IPS-18a (cell line): Measurements from ENCODE around the gene PTPRC.

Experiments
- H3K27ac ChIP-seq: one replicate; pipeline ENCODE4 v1.5.1; 2013; ENCODE audit warnings: low read length
- H3K27me3 ChIP-seq: one replicate; pipeline ENCODE4 v1.6.1; 2013; ENCODE audit warnings: mild to moderate bottlenecking, low read length; ENCODE audit not compliant: control insufficient read depth, insufficient read depth
- H3K36me3 ChIP-seq: one replicate; pipeline ENCODE4 v1.6.1; 2013; ENCODE audit warnings: low read depth, low read length; ENCODE audit not compliant: control insufficient read depth
- H3K4me1 ChIP-seq: one replicate; pipeline ENCODE4 v1.6.1; 2013; ENCODE audit warnings: low read depth, low read length; ENCODE audit not compliant: control insufficient read depth
- H3K4me3 ChIP-seq: one replicate; pipeline ENCODE4 v1.5.1; 2013; ENCODE audit warnings: low read length
- H3K9ac ChIP-seq: one replicate; pipeline ENCODE4 v1.6.1; 2013; ENCODE audit warnings: mild to moderate bottlenecking, low read length, moderate library complexity
- H3K9me3 ChIP-seq: one replicate; pipeline ENCODE4 v1.6.1; 2013; ENCODE audit warnings: low read depth, low read length; ENCODE audit not compliant: control insufficient read depth

PTPRC gene

DNA sequence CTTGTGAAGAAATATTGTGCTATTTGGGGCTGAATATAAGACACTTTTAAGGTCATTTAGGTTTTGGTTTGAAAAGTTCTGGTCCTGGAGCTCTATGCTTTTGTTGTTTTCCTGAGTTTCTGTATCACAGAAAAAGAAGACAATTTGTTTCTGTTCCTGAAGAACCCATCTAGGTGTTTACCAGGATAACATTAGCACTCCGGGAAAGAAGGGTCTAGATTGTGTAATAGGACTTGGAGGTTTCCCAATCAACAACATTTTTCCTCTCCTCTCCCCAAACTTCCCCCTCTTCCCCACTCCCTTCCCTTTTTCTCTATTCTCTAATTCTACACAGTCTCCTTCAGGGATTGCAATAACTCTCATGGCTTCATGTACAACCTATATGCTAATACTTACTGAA is 78.7 kb downstream of the PTPRC start:
- no peak overlapping the region for H3K27ac ChIP-seq
- H3K4me3 ChIP-seq = no peak overlapping the region
- no peaks in the 10 kb centered on the region for H3K27me3 ChIP-seq
- H3K9ac ChIP-seq = no peak overlapping the region
- no peaks in the 10 kb centered on the region for H3K4me1 ChIP-seq
- no peaks in the 10 kb centered on the region for H3K9me3 ChIP-seq
- no peaks in the 10 kb centered on the region for H3K36me3 ChIP-seq

DNA sequence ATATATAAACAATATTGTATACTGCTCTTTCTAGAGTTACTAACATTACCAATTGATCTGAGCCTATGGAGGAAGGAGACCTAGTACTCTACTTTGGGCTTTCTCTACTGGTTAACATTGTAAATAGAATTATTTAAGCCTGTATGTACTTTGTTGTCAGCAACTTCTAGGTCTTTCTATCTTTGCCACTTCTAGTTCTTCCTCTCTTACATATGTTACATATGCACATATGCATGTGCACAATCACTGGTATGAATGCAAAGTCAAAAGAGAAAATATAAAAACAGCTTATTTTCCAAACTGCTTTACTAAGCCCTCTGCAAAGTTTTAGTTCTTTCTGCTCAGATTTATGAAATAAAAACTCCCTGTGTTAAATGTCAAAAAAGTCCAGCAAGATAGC is 84.3 kb downstream of the PTPRC start:
- no peak overlapping the region for H3K9ac ChIP-seq
- no peaks in the 10 kb centered on the region for H3K9me3 ChIP-seq
- H3K27ac ChIP-seq = no peak overlapping the region
- no peaks in the 10 kb centered on the region for H3K36me3 ChIP-seq
- H3K4me1 ChIP-seq = peaks cover 10% of the 10 kb centered on the region
- H3K4me3 ChIP-seq = no peak overlapping the region
- no peaks in the 10 kb centered on the region for H3K27me3 ChIP-seq

DNA sequence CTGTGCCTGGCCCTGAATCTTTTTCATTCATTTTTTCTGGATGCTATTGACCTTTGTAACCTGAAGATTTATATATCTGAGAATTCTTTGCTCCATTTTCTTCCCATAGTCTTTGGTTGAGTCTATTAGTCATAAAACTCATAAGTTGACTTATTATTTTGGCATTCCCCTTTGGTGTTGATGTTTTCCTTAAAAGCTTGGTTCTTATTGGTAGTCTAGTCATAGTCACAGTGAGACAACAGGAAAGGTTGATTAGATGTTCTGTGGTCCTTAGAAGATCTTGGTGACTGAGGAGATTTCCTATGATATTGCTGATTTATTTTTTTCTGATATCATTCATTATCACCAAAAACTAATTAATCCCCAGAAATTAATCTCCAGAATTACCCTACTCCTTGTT is 86.2 kb downstream of the PTPRC start:
- Histone ChIP-seq H3K4me3 (no peak overlapping the region), H3K27ac (no peak overlapping the region), H3K4me1 (peaks cover 17% of the 10 kb centered on the region), H3K27me3 (no peaks in the 10 kb centered on the region), H3K9ac (no peak overlapping the region), H3K9me3 (no peaks in the 10 kb centered on the region), H3K36me3 (no peaks in the 10 kb centered on the region)

DNA sequence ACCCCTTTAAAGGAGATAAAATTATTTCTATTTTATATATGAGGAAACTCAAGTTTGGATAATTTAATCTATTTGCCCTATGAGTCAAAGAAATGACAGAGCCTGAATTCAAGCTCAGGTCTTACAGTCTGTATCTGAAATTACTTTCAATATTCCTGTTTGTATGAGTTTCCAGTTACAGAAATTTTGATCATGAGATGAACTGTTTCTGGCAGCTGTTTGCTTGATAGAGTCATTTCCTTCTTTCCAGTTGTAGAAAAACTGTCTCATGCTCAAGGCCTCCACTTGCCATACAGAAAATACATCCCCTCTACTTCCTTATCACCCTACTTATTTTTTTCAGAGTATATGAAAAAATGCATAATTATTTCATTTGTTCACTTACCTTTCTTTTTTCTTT is 87.6 kb downstream of the PTPRC start:
- Histone ChIP-seq H3K9me3 (no peaks in the 10 kb centered on the region), H3K4me1 (peaks cover 17% of the 10 kb centered on the region), H3K4me3 (no peak overlapping the region), H3K36me3 (no peaks in the 10 kb centered on the region), H3K27me3 (no peaks in the 10 kb centered on the region), H3K27ac (no peak overlapping the region), H3K9ac (no peak overlapping the region)

DNA sequence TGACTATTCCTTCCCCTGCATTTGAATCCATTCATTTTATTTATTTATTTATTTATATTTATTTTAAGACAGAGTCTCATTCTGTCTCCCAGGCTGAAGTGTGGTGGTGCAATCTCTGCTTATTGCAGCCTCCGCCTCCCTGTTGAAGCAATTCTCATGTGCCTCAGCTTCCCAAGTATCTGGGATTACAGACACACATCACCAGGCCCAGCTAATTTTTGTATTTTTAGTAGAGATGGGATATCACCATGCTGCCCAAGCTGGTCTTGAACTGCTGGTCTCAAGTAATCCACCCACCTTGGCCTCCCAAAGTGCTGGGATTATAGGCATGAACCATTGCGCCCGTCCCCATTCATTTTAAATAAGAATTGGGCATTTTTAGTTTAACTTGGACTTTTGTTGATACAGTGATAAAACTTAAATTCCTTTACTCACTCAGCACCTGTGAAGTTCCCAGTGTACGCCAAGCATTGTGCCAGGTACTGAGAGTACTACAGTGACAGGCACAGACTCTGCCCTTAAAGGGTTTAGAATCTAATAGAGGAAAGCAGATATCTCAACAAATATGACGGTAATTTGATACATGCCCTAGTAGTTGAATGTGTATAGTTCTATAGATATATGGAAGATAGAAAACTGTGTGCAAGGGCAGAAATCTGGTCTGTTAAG is 90.5 kb downstream of the PTPRC start:
- H3K27me3 ChIP-seq = no peaks in the 10 kb centered on the region
- H3K4me3 ChIP-seq = no peak overlapping the region
- no peaks in the 10 kb centered on the region for H3K9me3 ChIP-seq
- H3K4me1 ChIP-seq = peaks cover 11% of the 10 kb centered on the region
- no peak overlapping the region for H3K27ac ChIP-seq
- H3K36me3 ChIP-seq = no peaks in the 10 kb centered on the region
- H3K9ac ChIP-seq = no peak overlapping the region

DNA sequence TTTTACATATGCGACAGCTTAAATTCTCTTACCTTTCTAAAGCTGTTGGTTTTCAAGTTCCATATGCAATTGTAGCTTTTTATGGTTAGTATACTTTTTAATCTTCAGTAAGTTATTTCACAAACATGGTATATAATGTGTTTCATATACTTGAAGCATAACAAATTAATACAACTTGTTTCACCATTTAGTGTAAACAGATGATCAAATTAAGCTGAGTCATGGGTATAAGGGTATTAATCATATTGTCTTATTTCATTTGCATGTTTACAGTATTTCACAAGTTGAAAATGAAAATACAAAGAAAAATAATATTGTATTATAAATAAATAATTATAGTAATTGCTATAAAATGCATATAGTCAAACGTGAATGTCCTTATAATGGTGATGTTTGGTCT is 92.1 kb downstream of the PTPRC start:
- Histone ChIP-seq H3K27me3 (no peaks in the 10 kb centered on the region), H3K27ac (no peak overlapping the region), H3K36me3 (no peaks in the 10 kb centered on the region), H3K4me1 (peaks cover 11% of the 10 kb centered on the region), H3K9ac (no peak overlapping the region), H3K4me3 (no peak overlapping the region), H3K9me3 (no peaks in the 10 kb centered on the region)

DNA sequence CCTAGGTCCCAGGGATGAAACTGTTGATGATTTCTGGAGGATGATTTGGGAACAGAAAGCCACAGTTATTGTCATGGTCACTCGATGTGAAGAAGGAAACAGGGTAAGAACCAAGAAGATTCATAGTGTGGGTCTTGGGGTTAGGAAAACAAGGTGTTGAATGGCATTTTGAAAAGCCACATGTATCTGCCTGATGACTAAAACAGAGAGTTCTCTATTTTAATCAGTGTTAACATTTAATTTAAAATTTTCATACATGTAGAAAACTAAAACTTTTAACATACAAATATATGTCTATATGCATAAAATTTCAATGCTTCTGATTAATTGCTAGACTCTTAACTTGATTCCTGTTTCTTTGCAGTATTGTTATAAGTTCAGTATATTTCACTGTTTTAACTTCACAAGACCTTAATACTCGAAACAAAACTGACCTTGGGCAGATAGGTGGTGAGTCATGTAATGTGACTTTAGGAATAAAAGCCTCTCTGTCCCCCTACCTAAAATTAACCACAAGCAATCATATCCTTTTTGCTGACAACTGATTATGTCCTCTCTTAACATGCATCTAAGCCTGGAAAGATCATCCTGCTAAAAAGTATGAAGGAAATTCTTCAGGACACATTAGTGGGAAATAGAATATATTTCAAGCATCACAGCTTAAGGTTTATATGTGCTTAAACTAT is 95.6 kb downstream of the PTPRC start:
- no peak overlapping the region for H3K4me3 ChIP-seq
- H3K27me3 ChIP-seq = no peaks in the 10 kb centered on the region
- no peaks in the 10 kb centered on the region for H3K36me3 ChIP-seq
- no peak overlapping the region for H3K27ac ChIP-seq
- peaks cover 3% of the 10 kb centered on the region for H3K4me1 ChIP-seq
- no peaks in the 10 kb centered on the region for H3K9me3 ChIP-seq
- H3K9ac ChIP-seq = no peak overlapping the region

DNA sequence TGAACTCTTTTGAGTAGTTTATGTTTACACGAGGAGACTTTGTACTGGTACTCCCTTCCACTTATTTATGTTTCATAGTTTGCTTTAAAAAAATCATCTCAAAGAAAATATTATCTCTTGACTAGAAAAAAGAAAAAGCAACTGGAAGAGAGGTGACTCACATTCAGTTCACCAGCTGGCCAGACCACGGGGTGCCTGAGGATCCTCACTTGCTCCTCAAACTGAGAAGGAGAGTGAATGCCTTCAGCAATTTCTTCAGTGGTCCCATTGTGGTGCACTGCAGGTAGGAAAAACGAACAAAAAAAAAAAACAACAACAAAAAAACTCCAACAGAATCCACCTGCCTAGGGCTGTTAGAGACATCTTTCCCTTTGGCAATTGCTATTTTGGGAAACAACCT is 102.9 kb downstream of the PTPRC start:
- H3K9ac ChIP-seq = no peak overlapping the region
- H3K4me1 ChIP-seq = peaks cover 9% of the 10 kb centered on the region
- H3K9me3 ChIP-seq = no peaks in the 10 kb centered on the region
- H3K36me3 ChIP-seq = no peaks in the 10 kb centered on the region
- H3K27me3 ChIP-seq = no peaks in the 10 kb centered on the region
- no peak overlapping the region for H3K4me3 ChIP-seq
- H3K27ac ChIP-seq = no peak overlapping the region

DNA sequence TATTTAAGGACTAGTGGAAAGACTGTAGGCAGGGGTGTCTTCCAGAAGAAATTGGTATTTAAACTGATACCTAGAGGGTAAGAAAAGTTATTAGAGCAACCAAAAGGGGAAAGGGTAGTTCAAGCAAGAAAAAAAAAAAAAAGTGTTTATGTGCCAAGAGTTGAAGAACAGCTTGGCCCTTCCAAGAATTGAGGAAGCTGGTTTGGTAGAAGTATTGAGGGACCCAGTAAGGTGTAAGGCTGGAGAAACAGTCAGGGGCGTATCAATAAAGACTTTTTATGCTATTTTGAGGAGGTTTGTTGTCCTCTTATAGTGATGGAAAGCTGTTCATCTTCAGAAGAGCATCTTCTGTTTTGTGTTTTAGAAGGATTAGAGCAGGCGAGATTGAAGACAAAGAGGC is 108.3 kb downstream of the PTPRC start:
- Histone ChIP-seq H3K9ac (no peak overlapping the region), H3K27ac (no peak overlapping the region), H3K36me3 (no peaks in the 10 kb centered on the region), H3K9me3 (no peaks in the 10 kb centered on the region), H3K4me3 (no peak overlapping the region), H3K27me3 (no peaks in the 10 kb centered on the region), H3K4me1 (peaks cover under 1% of the 10 kb centered on the region)

DNA sequence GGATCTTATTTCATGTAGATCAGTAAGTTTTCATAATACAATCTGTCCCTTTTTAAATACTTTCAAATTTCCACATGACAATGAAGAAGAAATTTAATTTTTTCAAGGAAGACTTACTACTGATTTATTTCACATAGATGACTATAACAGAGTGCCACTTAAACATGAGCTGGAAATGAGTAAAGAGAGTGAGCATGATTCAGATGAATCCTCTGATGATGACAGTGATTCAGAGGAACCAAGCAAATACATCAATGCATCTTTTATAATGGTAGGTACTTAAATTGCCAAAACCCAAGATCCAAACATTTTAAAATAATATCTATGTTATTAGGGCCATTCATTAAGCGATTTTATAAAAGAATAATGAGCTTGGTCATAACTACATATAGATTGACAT is 110.4 kb downstream of the PTPRC start:
- no peak overlapping the region for H3K4me3 ChIP-seq
- no peaks in the 10 kb centered on the region for H3K4me1 ChIP-seq
- no peaks in the 10 kb centered on the region for H3K27me3 ChIP-seq
- no peak overlapping the region for H3K9ac ChIP-seq
- no peaks in the 10 kb centered on the region for H3K9me3 ChIP-seq
- no peak overlapping the region for H3K27ac ChIP-seq
- H3K36me3 ChIP-seq = no peaks in the 10 kb centered on the region

DNA sequence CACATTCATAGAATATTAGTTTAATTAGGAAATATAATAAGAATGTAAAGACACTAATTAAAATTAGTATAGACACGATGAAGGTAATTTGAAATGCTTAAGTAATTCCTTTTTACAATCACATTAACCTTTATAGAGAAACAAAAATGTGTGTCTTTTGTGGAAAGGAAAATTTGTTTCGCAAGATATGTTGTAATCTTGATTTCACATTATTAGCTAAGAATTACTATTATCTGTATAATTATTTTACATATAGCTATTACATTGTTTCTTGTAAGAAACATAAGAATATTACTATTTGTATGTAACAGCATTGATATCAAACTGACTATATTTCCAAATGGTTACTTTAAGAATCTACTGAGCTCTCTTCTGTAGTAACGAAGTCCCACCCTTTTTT is 111.2 kb downstream of the PTPRC start:
- no peak overlapping the region for H3K27ac ChIP-seq
- no peaks in the 10 kb centered on the region for H3K36me3 ChIP-seq
- H3K9ac ChIP-seq = no peak overlapping the region
- no peak overlapping the region for H3K4me3 ChIP-seq
- H3K9me3 ChIP-seq = no peaks in the 10 kb centered on the region
- H3K4me1 ChIP-seq = no peaks in the 10 kb centered on the region
- H3K27me3 ChIP-seq = no peaks in the 10 kb centered on the region

DNA sequence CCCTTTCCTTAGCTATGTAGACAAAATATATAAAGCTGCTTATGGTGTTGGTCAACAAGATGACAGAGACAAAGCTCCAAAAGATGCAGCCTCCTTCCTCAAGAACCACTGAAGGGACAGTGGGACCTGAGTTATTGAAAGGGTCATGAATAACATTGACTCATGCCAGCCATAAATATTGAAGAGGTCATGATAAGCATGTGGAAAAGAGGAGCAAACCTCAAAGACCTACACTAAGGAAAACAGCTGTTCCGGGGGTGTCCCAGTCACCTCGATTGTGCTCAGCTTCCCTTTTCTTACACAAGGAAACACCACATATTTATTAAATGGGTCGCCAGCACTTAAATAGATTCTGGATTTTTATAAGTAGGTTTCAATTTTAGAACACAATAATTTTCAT is 112.9 kb downstream of the PTPRC start:
- H3K27ac ChIP-seq = no peak overlapping the region

More for the DNA sequence above, 112.9 kb downstream of the PTPRC start:
- H3K27me3 ChIP-seq = no peaks in the 10 kb centered on the region
- H3K4me1 ChIP-seq = no peaks in the 10 kb centered on the region
- no peaks in the 10 kb centered on the region for H3K36me3 ChIP-seq
- H3K4me3 ChIP-seq = no peak overlapping the region
- H3K9ac ChIP-seq = no peak overlapping the region
- H3K9me3 ChIP-seq = no peaks in the 10 kb centered on the region
